ENCODE data around the gene GNAQ.

- TF ChIP-seq ATF2 (CRISPR knock-in tag; IDR thresholded peaks at IDR 0.05; ENCODE audit: borderline replicate concordance, low read depth) (no peak), CTCF (IDR thresholded peaks at IDR 0.05) (no peak)
Observed at GRCh38 chr9:77807846-77808750, 223.5 kb downstream of the GNAQ start.

Measured in WTC11 (cell line).